Neural progenitor cell (in vitro differentiated cells): ENCODE data around the gene COL15A1. TPM values are rescaled to one million over a fixed set of nuclear protein-coding genes. Genes with fewer than 3 reads are reported as not detected.
A peak's percentile ranks its signal among the peaks of the same experiment; 100 is the strongest.

Experiments
- DNase-seq: peaks from one replicate; pipeline ENCODE4 v3.0.0-alpha.2; 2016; ENCODE audit warnings: low spot score
- H2AFZ ChIP-seq: fragments of 200-600 bp; sonication (generic); replicated peaks from 2 replicates; pipeline ENCODE4 v1.6.1; 2016; ENCODE audit warnings: antibody characterized with exemption
- H3F3A ChIP-seq: fragments of 200-600 bp; sonication (generic); 2 replicates; pipeline ENCODE4 v1.6.1; 2016; ENCODE audit warnings: antibody characterized with exemption, low read depth
- H3K27ac ChIP-seq: fragments of 200-600 bp; sonication (generic); 2 replicates; pipeline ENCODE4 v1.5.1; 2016; ENCODE audit warnings: mild to moderate bottlenecking
- H3K27me3 ChIP-seq: fragments of 200-600 bp; sonication (generic); 2 replicates; pipeline ENCODE4 v1.6.1; 2016; ENCODE audit warnings: mild to moderate bottlenecking, moderate library complexity
- H3K36me3 ChIP-seq: fragments of 200-600 bp; sonication (generic); 2 replicates; pipeline ENCODE4 v1.5.1; 2016
- H3K4me1 ChIP-seq: fragments of 200-600 bp; sonication (generic); 2 replicates; pipeline ENCODE4 v1.6.1; 2016; ENCODE audit warnings: mixed run types
- H3K4me2 ChIP-seq: fragments of 200-600 bp; sonication (generic); 2 replicates; pipeline ENCODE4 v1.6.1; 2016
- H3K4me3 ChIP-seq: fragments of 200-600 bp; sonication (generic); 2 replicates; pipeline ENCODE4 v1.5.1; 2016
- H3K79me2 ChIP-seq: fragments of 200-600 bp; sonication (generic); 2 replicates; pipeline ENCODE4 v1.6.1; 2016; ENCODE audit warnings: low read depth
- H3K9ac ChIP-seq: fragments of 200-600 bp; sonication (generic); 2 replicates; pipeline ENCODE4 v1.6.1; 2016
- H3K9me3 ChIP-seq: fragments of 200-600 bp; sonication (generic); 2 replicates; pipeline ENCODE4 v1.5.1; 2016; ENCODE audit warnings: low read depth
- H4K20me1 ChIP-seq: fragments of 200-600 bp; sonication (generic); 2 replicates; pipeline ENCODE4 v1.6.1; 2016; ENCODE audit warnings: low read depth
- H3K27ac Mint-ChIP-seq: 3 replicates; pipeline ENCODE4 v1.8.0; 2021; ENCODE audit warnings: mixed read lengths
- H3K27me3 Mint-ChIP-seq: 2 replicates; pipeline ENCODE4 v1.8.0; 2022; ENCODE audit warnings: low read depth, mild to moderate bottlenecking, inconsistent platforms, moderate library complexity, mixed read lengths; ENCODE audit not compliant: insufficient read depth
- H3K36me3 Mint-ChIP-seq: 3 replicates; pipeline ENCODE4 v1.8.0; 2021; ENCODE audit warnings: mixed read lengths
- H3K4me1 Mint-ChIP-seq: 3 replicates; pipeline ENCODE4 v1.8.0; 2021; ENCODE audit warnings: mixed read lengths
- H3K4me3 Mint-ChIP-seq: 3 replicates; pipeline ENCODE4 v1.8.0; 2021; ENCODE audit warnings: mild to moderate bottlenecking, moderate library complexity, mixed read lengths
- H3K9me3 Mint-ChIP-seq: 3 replicates; pipeline ENCODE4 v1.8.0; 2020; ENCODE audit warnings: mixed read lengths
- EZH2 ChIP-seq: fragments of 200-600 bp; sonication (generic); IDR thresholded peaks from 2 replicates; pipeline ENCODE4 v1.6.1; 2017; ENCODE audit warnings: antibody characterized with exemption, mild to moderate bottlenecking, moderate library complexity
- EZH2phosphoT487 ChIP-seq: fragments of 200-600 bp; sonication (generic); IDR thresholded peaks from 2 replicates; pipeline ENCODE4 v1.6.1; 2017; ENCODE audit warnings: antibody characterized with exemption
- total RNA-seq: library from RNA; depleted of rRNA; stranded (reverse); fragments of >200 nt; gene quantifications from 2 replicates; pipeline ENCODE4 v1.2.3, GENCODE V29; 2015; ENCODE audit warnings: low replicate concordance
- TF ChIP-seq, protein P1 (sequence below): fragments of 200-600 bp; sonication (generic); IDR thresholded peaks from 2 replicates; pipeline ENCODE4 v1.5.1; 2017; ENCODE audit warnings: antibody characterized with exemption, mild to moderate bottlenecking

COL15A1 gene
- total RNA-seq, 1 donor from 2014 or later, result 3.2 TPM

- DNase-seq, result no peak
- Mint-ChIP-seq H3K27ac (no peak overlapping the region), H3K27me3 (peaks cover 14% of the 10 kb centered on the region), H3K4me3 (no peak overlapping the region), H3K36me3 (no peaks in the 10 kb centered on the region), H3K9me3 (no peaks in the 10 kb centered on the region), H3K4me1 (peaks cover 10% of the 10 kb centered on the region)
- no peak overlapping the region for H2AFZ ChIP-seq
- H3K4me3 ChIP-seq, result no peak overlapping the region
- no peaks in the 10 kb centered on the region for H3K79me2 ChIP-seq
- H3K27ac ChIP-seq, result no peak overlapping the region
- H3K9ac ChIP-seq, result no peak overlapping the region
- H3F3A ChIP-seq, result peaks cover 5% of the 10 kb centered on the region
- TF ChIP-seq, protein P1, sequence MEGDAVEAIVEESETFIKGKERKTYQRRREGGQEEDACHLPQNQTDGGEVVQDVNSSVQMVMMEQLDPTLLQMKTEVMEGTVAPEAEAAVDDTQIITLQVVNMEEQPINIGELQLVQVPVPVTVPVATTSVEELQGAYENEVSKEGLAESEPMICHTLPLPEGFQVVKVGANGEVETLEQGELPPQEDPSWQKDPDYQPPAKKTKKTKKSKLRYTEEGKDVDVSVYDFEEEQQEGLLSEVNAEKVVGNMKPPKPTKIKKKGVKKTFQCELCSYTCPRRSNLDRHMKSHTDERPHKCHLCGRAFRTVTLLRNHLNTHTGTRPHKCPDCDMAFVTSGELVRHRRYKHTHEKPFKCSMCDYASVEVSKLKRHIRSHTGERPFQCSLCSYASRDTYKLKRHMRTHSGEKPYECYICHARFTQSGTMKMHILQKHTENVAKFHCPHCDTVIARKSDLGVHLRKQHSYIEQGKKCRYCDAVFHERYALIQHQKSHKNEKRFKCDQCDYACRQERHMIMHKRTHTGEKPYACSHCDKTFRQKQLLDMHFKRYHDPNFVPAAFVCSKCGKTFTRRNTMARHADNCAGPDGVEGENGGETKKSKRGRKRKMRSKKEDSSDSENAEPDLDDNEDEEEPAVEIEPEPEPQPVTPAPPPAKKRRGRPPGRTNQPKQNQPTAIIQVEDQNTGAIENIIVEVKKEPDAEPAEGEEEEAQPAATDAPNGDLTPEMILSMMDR, result no peak
- no peak for TF ChIP-seq EZH2phosphoT487
- peaks cover 13% of the 10 kb centered on the region for H3K4me1 ChIP-seq
- no peaks in the 10 kb centered on the region for H3K9me3 ChIP-seq
- no peaks in the 10 kb centered on the region for H4K20me1 ChIP-seq
- H3K4me2 ChIP-seq, result no peak overlapping the region
- no peaks in the 10 kb centered on the region for H3K27me3 ChIP-seq
- H3K36me3 ChIP-seq, result no peaks in the 10 kb centered on the region
Measured at GRCh38 chr9:98913705-98914104, 30.0 kb upstream of the COL15A1 start.

DNA sequence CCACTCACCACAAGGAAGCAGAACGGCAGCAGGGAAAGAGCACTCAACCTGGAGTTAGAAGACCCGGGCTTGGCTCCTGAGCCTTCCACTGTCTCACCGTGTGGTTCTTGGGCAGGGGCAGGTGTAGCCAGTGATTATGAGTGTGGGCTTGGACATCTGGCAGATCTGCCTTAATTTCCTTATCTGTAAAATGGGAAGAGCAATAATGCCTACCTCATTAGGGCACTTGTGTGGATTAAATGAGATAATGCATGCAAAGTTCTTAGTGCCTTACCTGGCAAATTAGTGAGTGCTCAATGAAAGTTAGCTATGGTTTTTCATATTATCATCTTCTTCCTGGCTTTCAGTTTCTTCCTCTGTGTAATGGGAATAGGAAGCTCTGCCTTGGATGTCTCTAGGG is 28.1 kb upstream of the COL15A1 start:
- Mint-ChIP-seq H3K4me3 (no peak overlapping the region), H3K9me3 (no peaks in the 10 kb centered on the region), H3K4me1 (peaks cover 7% of the 10 kb centered on the region), H3K27me3 (peaks cover 17% of the 10 kb centered on the region), H3K27ac (no peak overlapping the region), H3K36me3 (no peaks in the 10 kb centered on the region)
- TF ChIP-seq EZH2phosphoT487 (no peak), EZH2 (no peak)
- TF ChIP-seq, protein P1, result no peak
- Histone ChIP-seq H4K20me1 (no peaks in the 10 kb centered on the region), H3K4me1 (peaks cover 7% of the 10 kb centered on the region), H2AFZ (no peak overlapping the region), H3K4me3 (no peak overlapping the region), H3F3A (peaks cover 5% of the 10 kb centered on the region), H3K27me3 (no peaks in the 10 kb centered on the region), H3K4me2 (no peak overlapping the region), H3K9ac (no peak overlapping the region), H3K27ac (no peak overlapping the region), H3K79me2 (no peaks in the 10 kb centered on the region), H3K36me3 (no peaks in the 10 kb centered on the region), H3K9me3 (no peaks in the 10 kb centered on the region)
- DNase-seq, result no peak

DNA sequence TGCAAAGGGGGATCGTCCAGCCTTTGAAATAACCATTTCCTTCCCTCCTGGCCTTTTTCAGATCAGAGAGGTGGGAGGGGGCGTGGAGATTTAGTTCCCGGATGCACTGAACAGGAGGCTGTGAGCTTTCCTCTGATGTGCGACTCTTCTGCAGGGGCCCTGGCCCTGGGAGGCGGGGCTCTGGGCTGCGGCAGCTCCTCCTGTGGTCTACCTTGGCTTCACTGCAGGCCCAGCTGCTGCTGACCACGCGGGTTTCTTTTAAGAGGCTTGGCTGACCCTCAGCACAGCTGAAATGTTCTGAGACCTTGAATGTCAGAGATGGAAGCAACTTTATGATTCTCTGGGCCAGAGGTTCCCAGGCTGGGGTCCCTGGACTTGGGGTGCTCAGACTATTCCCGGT is 27.0 kb upstream of the COL15A1 start:
- Histone ChIP-seq H3K4me1 (peaks cover 3% of the 10 kb centered on the region), H3K27me3 (no peaks in the 10 kb centered on the region), H4K20me1 (no peaks in the 10 kb centered on the region), H3K9me3 (no peaks in the 10 kb centered on the region), H2AFZ (peak overlapping the region; percentile 64), H3K4me3 (no peak overlapping the region), H3K27ac (no peak overlapping the region), H3F3A (peaks cover 5% of the 10 kb centered on the region), H3K79me2 (no peaks in the 10 kb centered on the region), H3K36me3 (no peaks in the 10 kb centered on the region), H3K9ac (no peak overlapping the region), H3K4me2 (no peak overlapping the region)
- DNase-seq, result peak; percentile 68
- no peak for TF ChIP-seq EZH2
- TF ChIP-seq EZH2phosphoT487, result no peak
- TF ChIP-seq, protein P1, result no peak
- Mint-ChIP-seq H3K36me3 (no peaks in the 10 kb centered on the region), H3K4me3 (no peak overlapping the region), H3K27ac (no peak overlapping the region), H3K9me3 (no peaks in the 10 kb centered on the region), H3K27me3 (peaks cover 16% of the 10 kb centered on the region), H3K4me1 (peaks cover 5% of the 10 kb centered on the region)
